DMS153 treated with DMSO at 0.1 percent for 48 hours (cell line): ENCODE results near the gene PCBP3.

Source experiments
- DNase-seq: peaks from one replicate; lab custom pipeline; 2025; ENCODE audit not compliant: unreplicated experiment; lab: John Stamatoyannopoulos, UW

PCBP3 gene

DNA sequence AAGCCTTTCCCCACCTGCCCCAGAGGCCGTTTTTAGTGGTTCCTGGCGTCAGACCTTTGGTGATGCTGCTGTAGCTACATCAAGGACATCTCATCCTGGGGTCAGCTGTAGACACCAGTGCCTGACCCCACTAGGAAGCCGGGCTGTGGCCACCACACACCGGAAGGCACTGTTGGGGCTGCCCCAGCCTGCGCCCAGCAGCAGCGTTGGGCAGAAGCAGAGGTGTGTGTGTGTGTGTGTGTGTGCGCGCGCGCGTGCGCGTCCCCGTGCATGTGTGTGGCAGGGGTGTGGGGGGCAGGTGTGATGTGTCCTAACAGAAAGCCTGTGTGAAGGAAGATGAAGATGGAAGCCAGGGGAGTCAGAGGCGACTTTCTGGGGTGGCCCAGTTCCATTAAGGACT, 276.1 kb downstream of the PCBP3 start:
- DNase-seq = no peak

DNA sequence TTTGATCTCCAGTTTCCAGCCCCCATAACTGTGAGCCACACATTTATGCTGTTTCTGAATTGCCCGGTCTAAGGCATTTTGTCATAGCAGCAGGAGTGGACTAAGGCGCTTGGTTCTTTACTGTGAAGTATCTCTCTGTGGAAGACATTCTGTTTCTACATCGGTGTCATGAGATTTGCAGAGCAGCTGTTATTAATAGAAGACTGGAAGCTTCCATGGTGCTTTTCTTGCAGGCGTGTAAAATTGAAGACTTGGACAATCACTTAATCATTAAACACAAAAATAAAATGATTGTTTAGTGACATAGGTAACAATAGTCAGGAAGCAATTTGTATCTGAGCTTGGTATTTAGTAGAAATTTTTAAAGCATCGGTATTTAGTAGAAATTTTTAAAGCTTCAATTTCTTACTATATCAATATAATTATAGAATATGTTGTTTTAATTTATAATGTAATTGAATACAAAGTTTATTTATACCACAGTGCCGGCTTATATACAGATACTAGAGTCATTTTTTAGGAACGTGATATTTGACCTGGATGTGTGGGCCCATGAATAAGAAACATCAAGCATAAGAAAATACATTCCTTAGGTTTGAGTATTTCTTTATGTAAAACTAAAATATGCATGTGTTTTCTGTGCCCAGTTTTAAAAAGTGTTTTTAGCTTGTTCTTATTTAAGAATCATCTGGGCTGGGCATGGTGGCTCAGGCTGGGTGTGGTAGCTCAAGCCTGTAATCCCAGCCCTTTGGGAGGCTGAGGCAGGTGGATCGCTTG, 277.5 kb downstream of the PCBP3 start:
- no peak for DNase-seq

DNA sequence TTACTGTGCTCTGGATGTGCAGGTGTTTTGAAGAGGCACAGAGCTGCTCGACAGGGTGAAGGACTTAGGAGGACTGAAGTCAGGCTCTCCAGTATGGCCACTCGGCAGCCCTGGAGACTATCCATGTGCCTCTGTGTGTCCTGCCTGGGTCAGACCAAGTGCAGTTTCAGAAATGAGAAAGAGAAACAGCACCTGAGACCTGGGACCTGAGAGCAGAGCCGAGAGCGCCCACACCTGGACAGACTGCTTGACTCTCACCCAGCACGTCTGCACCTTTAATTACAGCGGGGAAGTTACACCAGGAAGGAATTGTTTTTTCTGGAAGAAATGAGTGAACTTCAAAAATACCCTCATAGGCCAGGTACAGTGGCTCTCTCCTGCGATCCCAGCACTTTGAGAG, 278.4 kb downstream of the PCBP3 start:
- no peak for DNase-seq

DNA sequence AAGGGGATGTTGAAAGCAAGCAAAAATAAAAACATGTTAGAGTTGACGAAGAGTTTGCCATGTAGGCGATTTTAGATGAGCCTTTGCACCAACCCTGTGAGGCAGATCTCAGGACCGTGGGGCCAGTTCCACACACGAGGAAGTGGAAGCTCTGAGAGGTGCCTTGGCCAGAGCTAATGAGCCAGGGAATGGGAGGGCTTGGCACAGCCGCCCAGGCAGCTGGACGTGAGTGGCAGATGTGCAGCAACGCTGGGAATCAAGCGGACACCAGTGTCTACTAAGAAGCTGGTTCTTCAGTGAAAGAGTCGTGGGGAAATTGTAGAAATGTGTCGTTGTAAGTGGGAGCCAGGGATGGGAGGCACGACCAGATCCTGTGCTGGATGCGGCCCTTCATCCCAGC, 279.1 kb downstream of the PCBP3 start:
- no peak for DNase-seq

DNA sequence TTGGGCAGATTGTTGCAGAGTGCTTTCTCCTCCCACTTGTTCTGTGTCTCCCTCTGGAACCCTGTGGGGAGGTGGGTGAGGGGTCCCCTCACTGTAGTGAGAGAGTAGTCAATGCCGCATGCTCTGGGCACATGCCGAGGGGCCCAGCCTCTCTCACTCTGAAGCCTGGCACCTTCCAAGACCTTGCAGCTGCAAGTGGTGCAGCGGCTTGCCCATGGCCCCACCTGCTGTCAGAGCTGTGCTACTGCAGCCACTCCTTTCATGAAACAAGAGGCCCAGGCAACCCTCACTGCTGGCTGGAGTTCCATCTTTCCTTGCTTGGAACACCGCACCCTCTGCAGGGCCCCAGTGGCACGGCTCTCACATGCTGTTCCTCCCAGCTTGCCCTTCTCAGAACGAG, 279.6 kb downstream of the PCBP3 start:
- no peak for DNase-seq

DNA sequence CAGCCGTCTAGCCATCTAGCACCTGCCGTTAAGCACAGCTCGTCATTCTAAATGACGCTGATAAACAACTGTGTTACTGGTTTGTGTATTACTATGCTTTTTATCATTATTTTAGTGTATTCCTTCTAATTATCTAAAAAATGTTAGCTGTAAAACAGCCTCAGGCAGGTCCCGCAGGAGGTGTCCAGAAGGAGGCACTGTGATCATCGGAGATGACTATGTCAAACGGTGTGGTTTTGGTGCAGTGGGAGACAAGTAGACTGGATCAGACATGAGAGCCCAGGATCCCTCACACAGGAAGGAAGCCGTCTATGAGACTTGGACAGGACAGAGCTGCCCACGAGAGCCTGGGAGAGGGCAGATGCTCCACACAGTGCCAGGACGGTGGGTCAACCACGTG, 282.8 kb downstream of the PCBP3 start:
- no peak for DNase-seq

DNA sequence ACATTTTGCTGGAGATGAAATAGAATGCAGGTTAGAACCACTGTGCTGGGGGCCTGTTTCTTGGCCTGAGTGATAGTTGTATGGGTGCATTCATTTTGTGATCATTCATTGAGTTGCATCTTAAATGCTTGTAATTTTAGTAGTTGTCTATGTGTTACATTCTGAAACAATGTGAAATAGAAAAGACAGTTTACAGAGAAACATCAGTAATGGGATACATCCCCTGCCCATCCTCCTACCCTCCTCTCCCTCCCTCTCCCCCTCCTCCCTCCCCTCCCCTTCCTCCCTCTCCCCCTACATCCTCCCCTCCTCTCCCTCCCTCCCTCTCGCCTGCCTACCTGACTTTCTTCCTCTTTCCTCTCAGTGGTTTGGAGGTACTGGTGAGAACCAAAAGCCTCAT, 283.5 kb downstream of the PCBP3 start:
- DNase-seq = no peak

DNA sequence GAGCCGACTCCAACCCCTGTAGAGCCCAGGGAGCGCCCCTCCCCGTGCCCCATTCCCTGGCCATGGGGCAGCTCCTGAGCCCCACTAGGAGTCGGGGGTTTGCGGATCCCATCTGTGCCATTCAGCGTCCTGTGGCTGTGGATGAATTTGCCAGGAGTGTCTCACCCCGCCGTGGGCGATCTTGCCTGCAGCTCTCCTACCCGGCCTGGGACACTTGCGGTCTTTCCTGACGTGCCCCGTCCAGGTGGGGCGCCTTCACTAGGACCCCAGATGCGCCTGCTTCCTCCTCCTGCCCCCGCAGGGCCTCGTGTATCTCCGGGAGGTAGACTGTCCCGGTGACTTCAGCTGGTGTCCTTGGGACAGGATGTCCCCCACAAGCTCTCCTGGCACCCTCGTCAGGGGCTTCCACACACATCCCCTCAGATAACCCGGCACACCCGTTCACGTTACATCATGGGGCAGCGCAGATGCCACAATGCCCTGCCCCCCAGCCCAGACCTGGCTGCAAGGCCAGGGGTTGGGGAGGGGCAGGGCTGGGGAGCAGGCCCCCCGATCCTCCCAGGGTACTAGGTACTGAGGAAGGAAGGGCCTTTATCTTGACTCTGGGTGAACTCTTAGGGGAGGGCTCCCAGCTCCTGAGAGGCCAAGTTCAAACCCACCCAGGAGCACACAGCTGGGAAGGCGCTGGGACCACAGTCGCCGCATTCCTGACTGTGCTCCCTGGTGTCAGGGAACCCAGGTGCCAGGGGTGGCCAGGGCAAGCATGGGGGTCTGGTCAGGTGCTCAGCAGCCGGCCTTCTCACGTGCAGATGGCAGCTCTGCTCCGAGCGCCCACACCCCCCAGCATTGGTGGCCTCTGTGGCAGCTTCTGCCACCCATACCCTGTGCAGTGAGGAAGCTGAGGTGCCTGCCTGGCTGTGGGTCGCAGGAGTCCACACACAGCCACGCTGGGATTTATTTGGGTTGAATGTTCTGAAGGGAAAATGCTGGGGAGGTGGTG, 284.6 kb downstream of the PCBP3 start:
- no peak for DNase-seq

DNA sequence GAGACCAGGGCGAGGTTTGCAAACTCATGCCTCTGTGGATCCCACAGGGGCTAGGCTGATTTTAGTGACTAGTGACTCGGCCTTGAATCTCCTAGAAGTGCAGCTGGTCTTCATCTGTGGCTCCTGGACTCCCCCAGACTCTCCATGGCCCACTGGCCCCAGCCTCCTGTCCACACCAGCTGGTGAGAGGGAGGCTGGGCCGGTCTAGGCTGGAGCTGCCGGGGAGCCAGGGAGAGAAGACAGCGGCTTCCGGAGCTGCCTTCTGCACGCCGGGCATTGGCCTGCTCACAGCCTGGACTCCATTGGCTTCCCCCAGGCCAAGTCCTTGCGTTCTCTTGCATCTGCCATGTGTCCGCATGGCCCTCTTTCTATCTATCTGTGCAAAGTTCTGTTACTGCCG, 285.9 kb downstream of the PCBP3 start:
- no peak for DNase-seq

DNA sequence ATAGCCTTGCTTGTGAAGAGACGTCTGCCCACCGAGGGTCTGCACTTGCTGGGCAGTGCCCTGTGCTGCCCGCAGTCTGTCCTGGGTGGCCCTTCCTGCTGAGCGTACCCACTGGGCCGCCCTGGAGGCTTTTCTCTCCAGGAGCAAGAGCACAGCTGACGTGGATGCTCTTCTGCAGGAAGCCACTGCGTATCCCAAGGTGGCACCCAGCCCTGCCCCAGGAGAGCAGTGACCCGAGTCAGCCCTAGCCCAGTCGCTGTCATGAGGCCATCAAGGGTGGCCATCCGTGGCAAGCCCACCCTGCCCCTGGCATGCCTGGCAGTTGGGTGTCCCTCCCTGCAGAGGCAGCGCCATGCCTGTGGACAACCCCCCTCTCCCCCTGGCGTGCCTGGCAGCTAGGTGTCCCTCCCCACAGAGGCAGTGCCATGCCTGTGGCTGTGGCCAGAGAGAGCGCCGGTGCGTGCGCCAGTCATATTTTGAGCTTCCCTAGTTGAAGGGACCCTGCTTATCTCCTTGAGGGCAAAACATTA, 286.8 kb downstream of the PCBP3 start:
- DNase-seq = no peak

DNA sequence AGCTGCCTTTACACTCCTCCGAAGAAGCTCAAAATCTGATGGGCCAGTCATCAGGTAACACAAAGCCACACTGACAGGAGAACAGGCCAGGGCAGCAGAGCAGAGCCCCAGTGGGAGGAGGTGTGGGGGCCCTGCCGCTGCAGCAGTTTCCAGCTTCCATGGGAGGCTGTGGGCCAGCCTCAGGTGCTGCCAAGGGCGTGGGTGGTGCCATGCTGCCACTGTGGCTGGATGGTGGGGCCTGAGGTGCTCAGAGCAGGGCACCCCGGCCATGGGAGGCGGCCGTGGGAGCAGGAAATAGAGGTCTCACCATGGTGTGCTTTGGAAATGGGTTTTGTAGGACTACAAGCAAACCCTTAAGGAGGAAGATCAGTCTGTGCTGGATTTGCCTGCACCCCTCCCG, 287.3 kb downstream of the PCBP3 start:
- no peak for DNase-seq

DNA sequence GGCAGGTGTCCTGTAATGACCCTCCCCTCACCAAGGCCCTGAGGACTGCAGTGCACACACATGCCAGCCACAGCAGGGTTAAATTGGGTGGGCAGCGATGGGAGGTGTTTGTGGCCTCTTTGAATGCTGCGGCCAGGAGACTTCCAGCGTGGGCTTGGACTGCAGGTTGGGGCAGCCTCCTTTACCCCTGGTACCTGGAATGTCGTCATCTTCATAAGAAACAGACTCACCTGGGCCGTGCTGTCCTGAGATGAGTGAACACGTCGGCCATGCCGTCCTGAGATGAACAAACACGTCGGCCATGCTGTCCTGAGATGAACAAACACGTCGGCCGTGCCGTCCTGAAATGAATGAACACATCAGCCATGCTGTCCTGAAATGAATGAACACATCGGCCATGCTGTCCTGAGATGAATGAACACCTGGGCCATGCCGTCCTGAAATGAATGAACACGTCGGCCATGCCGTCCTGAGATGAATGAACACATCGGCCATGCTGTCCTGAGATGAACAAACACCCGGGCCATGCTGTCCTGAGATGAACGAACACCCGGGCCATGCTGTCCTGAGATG, 288.0 kb downstream of the PCBP3 start:
- DNase-seq = no peak

DNA sequence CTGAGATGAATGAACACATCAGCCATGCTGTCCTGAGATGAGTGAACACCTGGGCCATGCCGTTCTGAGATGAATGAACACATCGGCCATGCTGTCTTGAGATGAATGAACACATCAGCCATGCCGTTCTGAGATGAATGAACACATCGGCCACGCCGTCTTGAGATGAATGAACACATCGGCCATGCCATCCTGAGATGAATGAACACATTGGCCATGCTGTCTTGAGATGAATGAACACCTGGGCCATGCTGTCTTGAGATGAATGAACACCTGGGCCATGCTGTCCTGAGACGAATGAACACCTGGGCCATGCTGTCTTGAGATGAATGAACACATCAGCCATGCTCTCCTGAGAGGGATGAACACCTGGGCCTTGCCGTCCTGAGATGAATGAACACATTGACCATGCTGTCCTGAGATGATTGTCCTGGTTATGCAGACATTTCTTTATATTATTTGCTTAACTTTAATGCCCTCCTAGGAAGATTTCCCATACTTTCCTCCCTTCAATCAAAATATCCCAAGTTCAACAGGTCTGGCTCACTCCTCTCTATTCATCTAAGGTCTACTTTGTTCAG, 289.5 kb downstream of the PCBP3 start:
- DNase-seq = no peak

DNA sequence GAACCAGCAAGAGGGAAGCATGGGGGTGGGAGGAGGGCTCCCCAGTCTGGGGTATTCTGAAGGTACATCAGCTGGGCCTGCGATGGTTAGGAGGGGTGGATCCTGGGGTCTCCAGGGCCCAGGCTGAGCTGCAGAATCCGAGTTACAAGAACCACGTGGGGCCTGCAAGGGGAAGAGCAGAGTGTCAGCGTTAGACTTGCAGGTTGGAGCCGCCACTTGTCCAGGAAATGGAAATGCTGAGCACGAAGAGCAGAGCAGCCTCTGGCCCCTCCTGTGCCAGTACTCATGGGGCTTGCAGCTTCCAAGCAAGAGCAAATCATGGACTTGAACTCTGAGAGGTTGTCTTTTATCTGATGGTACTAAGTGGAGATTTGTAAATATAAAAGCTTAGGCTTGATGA, 290.6 kb downstream of the PCBP3 start:
- DNase-seq = no peak

DNA sequence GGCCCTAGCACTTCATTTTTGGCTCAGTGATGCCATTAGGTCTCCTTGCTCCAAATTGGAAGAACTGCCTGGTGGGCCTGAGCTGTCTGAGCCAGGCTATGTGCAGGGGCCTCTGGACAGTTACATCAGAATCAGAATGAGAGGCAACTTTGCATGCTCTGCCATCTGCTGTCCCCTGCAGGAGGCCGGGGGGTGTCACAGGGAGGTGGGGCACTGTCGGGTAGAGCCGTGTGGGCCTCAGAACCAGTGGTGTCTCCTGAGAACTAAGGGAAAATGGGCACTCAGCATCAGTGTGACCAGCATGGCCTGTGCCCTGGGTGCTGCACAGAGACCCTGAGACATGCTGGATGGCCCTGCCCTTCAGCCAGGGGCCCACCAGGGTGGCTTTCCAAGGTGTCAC, 291.0 kb downstream of the PCBP3 start:
- no peak for DNase-seq

DNA sequence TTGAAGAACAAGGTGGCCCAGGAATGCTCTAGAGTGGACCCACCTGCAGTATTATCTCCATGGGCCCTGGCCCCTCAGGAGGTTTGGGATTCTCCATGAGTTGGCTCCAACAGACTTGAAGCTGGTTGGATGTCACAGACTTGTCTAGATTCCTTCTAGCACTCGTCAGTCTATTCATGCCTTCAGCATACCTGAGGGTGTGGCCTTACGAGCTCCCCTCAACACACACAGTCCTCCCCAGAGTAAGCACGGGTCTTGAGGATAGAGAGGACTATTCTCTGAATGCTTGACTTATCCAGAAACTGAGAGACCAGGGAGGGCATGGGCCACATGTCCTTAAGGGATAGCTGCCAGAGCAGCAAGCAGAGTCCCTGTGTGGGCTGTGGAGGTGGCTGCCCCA, 292.1 kb downstream of the PCBP3 start:
- DNase-seq = no peak

DNA sequence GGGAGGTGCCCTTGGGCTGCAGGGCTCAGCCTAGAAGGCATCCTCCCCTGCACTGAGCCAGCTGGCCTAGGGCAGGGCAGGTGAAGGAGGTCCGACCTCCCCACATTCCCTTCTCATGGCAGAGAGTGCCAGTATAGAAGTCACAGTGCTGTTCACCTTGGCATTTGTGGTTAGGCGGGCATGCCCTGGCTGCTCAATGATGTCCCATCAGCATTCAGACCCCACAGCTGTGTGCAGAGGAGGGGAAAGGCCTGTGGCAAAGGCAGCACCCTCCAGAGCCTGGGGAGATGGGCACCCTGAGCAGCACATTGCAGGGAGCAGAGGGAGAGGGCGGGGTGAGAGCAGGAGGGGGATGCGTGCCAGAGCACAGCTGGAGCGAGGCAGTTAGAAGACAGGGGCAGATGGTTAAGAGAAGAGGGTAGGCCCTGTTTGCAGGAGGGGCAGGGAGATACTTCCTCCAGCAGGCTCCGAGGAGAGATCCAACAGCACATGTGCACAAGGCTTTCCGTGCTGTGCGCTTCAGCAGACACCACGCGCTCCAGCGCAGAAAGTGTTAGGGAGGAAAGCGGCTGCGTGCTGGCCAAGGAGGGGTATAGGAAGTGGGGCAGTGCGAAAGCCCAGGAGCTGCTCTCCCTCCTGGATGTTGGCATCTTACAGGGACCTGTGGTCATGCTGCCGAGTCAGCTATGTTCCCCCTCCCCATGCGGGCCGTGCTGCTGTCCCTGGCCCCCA, 294.4 kb downstream of the PCBP3 start:
- DNase-seq = no peak

DNA sequence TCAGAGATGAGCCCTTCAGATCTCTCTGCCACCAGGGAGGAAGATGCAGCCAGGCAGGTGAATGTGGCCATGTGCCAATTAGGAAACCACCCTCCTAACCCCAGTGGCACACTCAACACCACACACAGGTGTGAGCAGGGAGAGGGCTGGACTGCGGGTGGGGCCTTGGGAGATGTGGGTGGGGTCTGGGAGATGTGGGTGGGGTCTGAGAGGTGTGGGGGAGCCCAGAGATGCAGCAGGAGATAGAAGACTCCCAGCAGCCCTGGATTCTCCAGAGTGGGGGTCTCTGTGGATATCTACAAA, 294.9 kb downstream of the PCBP3 start:
- DNase-seq = no peak

DNA sequence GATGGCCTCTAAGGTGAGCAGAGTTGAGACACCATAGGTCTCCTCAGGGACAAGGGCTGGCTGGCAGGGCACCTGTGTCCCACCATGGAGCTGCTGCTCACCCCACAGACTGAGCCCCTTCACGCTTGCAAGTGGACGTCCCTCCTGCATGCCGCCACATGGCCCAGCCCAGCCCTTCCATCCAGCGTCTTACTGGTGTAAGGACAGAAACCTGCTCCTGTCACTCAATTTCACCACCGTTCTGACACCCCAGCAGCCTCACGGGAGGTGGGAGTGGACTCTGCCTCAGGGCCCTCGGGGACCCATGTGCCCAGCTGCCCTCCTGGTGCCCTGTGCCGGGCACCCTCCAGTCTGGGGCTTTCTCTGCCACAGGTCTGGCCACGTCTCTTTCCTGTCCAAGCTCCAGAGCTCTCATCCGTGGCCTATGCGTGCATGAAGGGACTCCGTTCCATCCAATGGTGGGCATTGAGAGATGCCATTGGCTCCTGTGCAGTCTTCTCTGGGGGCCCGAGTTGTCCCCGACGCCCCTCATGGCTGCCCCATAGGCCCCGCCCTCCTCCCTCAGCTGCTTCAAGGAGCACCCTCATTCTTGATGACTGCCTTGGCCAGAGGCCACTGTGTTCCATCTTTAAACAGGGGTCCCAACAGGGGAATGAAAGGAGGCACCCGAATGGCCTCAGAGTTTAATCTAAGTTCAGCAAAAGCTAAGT, 295.4 kb downstream of the PCBP3 start:
- no peak for DNase-seq

DNA sequence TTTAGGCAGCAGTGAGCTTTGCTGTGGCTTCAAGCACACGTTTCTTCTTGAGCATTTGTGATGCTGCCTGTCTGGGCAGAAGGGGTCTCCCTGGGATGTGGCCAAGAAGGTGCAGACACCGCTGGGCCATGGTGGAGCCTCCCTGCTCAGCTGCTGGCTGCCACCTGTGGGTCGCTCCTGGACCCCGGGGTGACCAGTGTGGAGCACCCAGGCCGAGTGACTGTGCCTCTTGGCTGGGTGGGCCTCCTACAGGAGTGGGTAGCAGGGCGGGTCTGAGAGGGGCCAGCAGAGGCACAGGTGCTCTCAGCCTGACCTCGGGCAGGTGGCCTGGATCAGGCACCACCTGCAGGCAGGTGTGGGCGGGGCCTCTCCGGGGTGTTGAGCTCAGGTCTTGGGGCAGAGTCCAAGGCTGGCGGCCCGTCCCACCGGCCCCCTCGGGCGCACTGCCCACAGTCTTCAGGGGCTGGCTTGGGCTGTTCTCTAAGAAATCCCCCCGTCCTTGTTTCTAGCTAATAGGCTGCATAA, 296.1 kb downstream of the PCBP3 start:
- DNase-seq = no peak
